Stimulated activated CD8-positive, alpha-beta memory T cell treated with anti-CD3 and anti-CD28 coated beads, Interleukin-15, amount 100 ng/mL, for 1 hour (primary cell): ENCODE results near the gene RBBP8NL.
A peak's percentile ranks its signal among the peaks of the same experiment; 100 is the strongest.

ENCODE experiments used
- DNase-seq: peaks from one replicate; pipeline ENCODE4 v3.0.0-alpha.2; 2020; ENCODE audit warnings: low read depth

Gene RBBP8NL

GRCh38 chr20:62408055-62408454 is 19.3 kb downstream of the RBBP8NL start:
- DNase-seq, result no peak

GRCh38 chr20:62407221-62407992 is 19.9 kb downstream of the RBBP8NL start, which contains the start of gene CABLES2:
CABLES2 (minus strand) TSS chr20:62407285; CDS start chr20:62407276, 9 bp downstream.
- DNase-seq, result peak; percentile 74

GRCh38 chr20:62406635-62407176 is 20.6 kb downstream of the RBBP8NL start:
- no peak for DNase-seq

GRCh38 chr20:62405981-62406513 is 21.3 kb downstream of the RBBP8NL start:
- DNase-seq, result no peak

- DNase-seq, result no peak
Observed at GRCh38 chr20:62405108-62405980, 22.0 kb downstream of the RBBP8NL start.

- DNase-seq, result no peak
Observed at GRCh38 chr20:62404761-62405107, 22.6 kb downstream of the RBBP8NL start.

- no peak for DNase-seq
Observed at GRCh38 chr20:62404112-62404665, 23.1 kb downstream of the RBBP8NL start.

GRCh38 chr20:62403331-62403730 is 24.0 kb downstream of the RBBP8NL start:
- no peak for DNase-seq

- no peak for DNase-seq
Observed at GRCh38 chr20:62402456-62403150, 24.7 kb downstream of the RBBP8NL start.

- no peak for DNase-seq
Observed at GRCh38 chr20:62401331-62401779, 26.0 kb downstream of the RBBP8NL start.

- DNase-seq, result no peak
Observed at GRCh38 chr20:62400541-62400940, 26.8 kb downstream of the RBBP8NL start.

- DNase-seq, result no peak
Observed at GRCh38 chr20:62400021-62400420, 27.3 kb downstream of the RBBP8NL start.

- no peak for DNase-seq
Observed at GRCh38 chr20:62398120-62398821, 29.1 kb downstream of the RBBP8NL start.

GRCh38 chr20:62396367-62397239 is 30.7 kb downstream of the RBBP8NL start:
- DNase-seq, result no peak

- no peak for DNase-seq
Observed at GRCh38 chr20:62395311-62396242, 31.8 kb downstream of the RBBP8NL start.

- DNase-seq, result no peak
Observed at GRCh38 chr20:62394248-62395245, 32.8 kb downstream of the RBBP8NL start.

- no peak for DNase-seq
Observed at GRCh38 chr20:62393830-62394229, 33.5 kb downstream of the RBBP8NL start.

GRCh38 chr20:62393335-62393665 is 34.0 kb downstream of the RBBP8NL start:
- no peak for DNase-seq
